Measurements from ENCODE around the gene SLC17A7. TPM values are rescaled to one million over a fixed set of nuclear protein-coding genes. Genes with fewer than 3 reads are reported as not detected.

The SLC17A7 gene
- total and polyA plus RNA-seq, 2 of the 4 experiments (the other 2 are of a cell fraction), result 0.03 TPM; not detected in 1

GRCh38 chr19:49380391-49380790, 60.9 kb downstream of the SLC17A7 start:
- H3K36me3 ChIP-seq (ENCODE audit: control insufficient read depth, insufficient read depth, low read length), result no peaks in the 10 kb centered on the region
- H4K8ac ChIP-seq (ENCODE audit: low read depth in 2 of 2, low read length in 2 of 2), result no peak overlapping the region
- no peak overlapping the region for H3K56ac ChIP-seq (ENCODE audit: extremely low read depth, insufficient read depth, low read length)
- no peak overlapping the region for H2AFZ ChIP-seq (replicated peaks; ENCODE audit: low read length, poor library complexity)
- TF ChIP-seq CHD1 (IDR thresholded peaks at IDR 0.05; ENCODE audit: low read depth, low read length) (no peak), CTCF (conservative IDR thresholded peaks at IDR 0.05; ENCODE audit: low read depth, low read length) (no peak), SMC3 (IDR thresholded peaks at IDR 0.05; ENCODE audit: low read depth, low read length) (no peak), RFX5 (IDR thresholded peaks at IDR 0.05; ENCODE audit: low read depth, low read length) (no peak), FOS (IDR thresholded peaks at IDR 0.05; ENCODE audit: low read depth, low read length) (no peak), BHLHE40 (IDR thresholded peaks at IDR 0.05; ENCODE audit: low read depth, low read length) (no peak), NFE2L2 (IDR thresholded peaks at IDR 0.05; ENCODE audit: low read depth, low read length) (no peak)
- TF ChIP-seq, protein P1, sequence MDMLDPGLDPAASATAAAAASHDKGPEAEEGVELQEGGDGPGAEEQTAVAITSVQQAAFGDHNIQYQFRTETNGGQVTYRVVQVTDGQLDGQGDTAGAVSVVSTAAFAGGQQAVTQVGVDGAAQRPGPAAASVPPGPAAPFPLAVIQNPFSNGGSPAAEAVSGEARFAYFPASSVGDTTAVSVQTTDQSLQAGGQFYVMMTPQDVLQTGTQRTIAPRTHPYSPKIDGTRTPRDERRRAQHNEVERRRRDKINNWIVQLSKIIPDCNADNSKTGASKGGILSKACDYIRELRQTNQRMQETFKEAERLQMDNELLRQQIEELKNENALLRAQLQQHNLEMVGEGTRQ (IDR thresholded peaks at IDR 0.05; ENCODE audit: low read depth, low read length), result no peak
- H3K14ac ChIP-seq (replicated peaks; ENCODE audit: low read depth, low read length), result no peak overlapping the region
- H3K4ac ChIP-seq (ENCODE audit: low read depth, low read length), result no peak overlapping the region
- no peak overlapping the region for H3K4me2 ChIP-seq (ENCODE audit: low read depth, low read length)
- no peak overlapping the region for H3K27ac ChIP-seq (ENCODE audit: insufficient read depth, low read length)
- peaks cover 21% of the 10 kb centered on the region for H3K27me3 ChIP-seq (ENCODE audit: control insufficient read depth, insufficient read depth, low read length)
- ATAC-seq (ENCODE audit: low read depth) (no peak), DNase-seq (no peak)
- no peak overlapping the region for H2BK5ac ChIP-seq (ENCODE audit: low read depth, low read length, poor library complexity, severe bottlenecking)
- WGBS, 2 experiments (ENCODE audit: extremely low coverage in 2 of 2, insufficient read length in 1 of 2), result no CpG with 5 or more reads among the region's 3 CpGs
- no peak overlapping the region for H2BK120ac ChIP-seq (ENCODE audit: low read depth, low read length)
- no peak overlapping the region for H4K5ac ChIP-seq (ENCODE audit: low read depth, low read length)
- no peaks in the 10 kb centered on the region for H3K9me1 ChIP-seq (ENCODE audit: insufficient read depth, low read length)
- peaks cover 6% of the 10 kb centered on the region for H3K9me3 ChIP-seq (ENCODE audit: control insufficient read depth, insufficient read depth, low read length)
- intact Hi-C loops (cut with micrococcal nuclease) (no loop called here), dilution Hi-C loops (cut with HindIII; ENCODE audit: low sequenced_read_pairs, unreplicated experiment) (no loop called here), in situ Hi-C loops (cut with MboI; ENCODE audit: low sequenced_read_pairs) (no loop called here)
- no peak overlapping the region for H3K23ac ChIP-seq (ENCODE audit: low read depth, low read length)
- no peaks in the 10 kb centered on the region for H3K4me1 ChIP-seq (ENCODE audit: control insufficient read depth, insufficient read depth, low read length)
- no peak overlapping the region for H3K9ac ChIP-seq (ENCODE audit: low read depth, low read length)
- H3K4me3 ChIP-seq (ENCODE audit: insufficient read depth, low read depth, low read length), result no peak overlapping the region
- no peak overlapping the region for H2AK5ac ChIP-seq (ENCODE audit: low read depth, low read length)
- H2BK20ac ChIP-seq (ENCODE audit: low read depth, low read length), result no peak overlapping the region
- H2AK9ac ChIP-seq (replicated peaks; ENCODE audit: low read depth, low read length, poor library complexity), result no peak overlapping the region
- no peak overlapping the region for H3K18ac ChIP-seq (ENCODE audit: low read depth, low read length)
- no peaks in the 10 kb centered on the region for H3K79me1 ChIP-seq (ENCODE audit: low read depth in 1 of 2, low read length in 2 of 2)
- no peak overlapping the region for H2BK15ac ChIP-seq (ENCODE audit: low read depth, low read length)
- ChIA-PET CTCF (no interaction called here), POLR2A (ENCODE audit: unreplicated experiment) (interaction anchor here (0.6 kb wide), 1 partner anchor 45 kb away, joined by 10 read pairs; the partner anchor contains the start of gene CD37)
- H4K91ac ChIP-seq (ENCODE audit: insufficient read depth, low read depth, low read length), result no peak overlapping the region
- no TSS peak for BruUV-seq (replicated peaks)
- H4K20me1 ChIP-seq (ENCODE audit: insufficient read depth, low read length), result no peaks in the 10 kb centered on the region

All from IMR-90 (cell line).